GM12878 (cell line): Measurements from ENCODE around the gene CREBZF. TPM values are rescaled to one million over a fixed set of nuclear protein-coding genes. Genes with fewer than 3 reads are reported as not detected.

Experiments used
- ATF2 ChIP-seq: IDR thresholded peaks from 2 replicates; pipeline ENCODE4 v1.6.1; 2012; ENCODE audit warnings: low read length, inconsistent platforms
- CUX1 ChIP-seq: IDR thresholded peaks from 2 replicates; pipeline ENCODE4 v1.6.1; 2012; ENCODE audit warnings: improper control_type of control experiment, low read depth, low read length; ENCODE audit not compliant: insufficient replicate concordance
- EZH2 ChIP-seq: IDR thresholded peaks from 2 replicates; pipeline ENCODE4 v1.6.1; 2012; ENCODE audit warnings: low read depth, mild to moderate bottlenecking, control low read depth, inconsistent platforms, low read length, borderline replicate concordance; ENCODE audit not compliant: control insufficient read depth
- HCFC1 ChIP-seq: fragments of 150-350 bp; IDR thresholded peaks from 2 replicates; pipeline ENCODE4 v1.6.1; 2014; ENCODE audit warnings: low read length
- HDAC6 ChIP-seq: fragments of 200-600 bp; sonication (generic); IDR thresholded peaks from one replicate; pipeline ENCODE4 v1.8.0; 2017; ENCODE audit warnings: antibody characterized with exemption; ENCODE audit not compliant: unreplicated experiment
- HDGF ChIP-seq: fragments of 450-650 bp; IDR thresholded peaks from 2 replicates; pipeline ENCODE4 v1.6.1; 2016; ENCODE audit warnings: antibody characterized with exemption
- JUNB ChIP-seq: IDR thresholded peaks from 2 replicates; pipeline ENCODE4 v1.6.1; 2016; ENCODE audit warnings: antibody characterized with exemption, mild to moderate bottlenecking
- KAT2A ChIP-seq: conservative IDR thresholded peaks from 2 replicates; pipeline ENCODE4 v1.6.1; 2011; ENCODE audit warnings: low read depth, low read length; ENCODE audit not compliant: control insufficient read depth
- KDM1A ChIP-seq: fragments of 200-600 bp; sonication (generic); IDR thresholded peaks from 2 replicates; pipeline ENCODE4 v1.6.1; 2016; ENCODE audit warnings: borderline replicate concordance
- KLF5 ChIP-seq: fragments of 450-650 bp; IDR thresholded peaks from 2 replicates; pipeline ENCODE4 v1.6.1; 2014; ENCODE audit warnings: mild to moderate bottlenecking; ENCODE audit not compliant: partially characterized antibody
- LARP7 ChIP-seq: fragments of 450-650 bp; IDR thresholded peaks from 2 replicates; pipeline ENCODE4 v1.6.1; 2017; ENCODE audit warnings: mild to moderate bottlenecking
- MEF2A ChIP-seq: IDR thresholded peaks from 2 replicates; pipeline ENCODE4 v1.6.1; 2011; ENCODE audit warnings: low read depth, mild to moderate bottlenecking, low read length, moderate library complexity; ENCODE audit not compliant: insufficient read depth
- MEF2B ChIP-seq: fragments of 450-650 bp; IDR thresholded peaks from 2 replicates; pipeline ENCODE4 v1.6.1; 2018; ENCODE audit warnings: mild to moderate bottlenecking, moderate library complexity; ENCODE audit not compliant: partially characterized antibody, poor library complexity, severe bottlenecking
- NRF1 ChIP-seq: conservative IDR thresholded peaks from 2 replicates; pipeline ENCODE4 v1.6.1; 2011; ENCODE audit warnings: mild to moderate bottlenecking, low read depth, low read length, improper control_type of control experiment
- PAX5 ChIP-seq: IDR thresholded peaks from 2 replicates; pipeline ENCODE4 v1.6.1; 2011; ENCODE audit warnings: low read depth, low read length, borderline replicate concordance
- POLR2AphosphoS2 ChIP-seq: IDR thresholded peaks from 2 replicates; pipeline ENCODE4 v1.6.1; 2011; ENCODE audit warnings: low read depth, mild to moderate bottlenecking, low read length, improper control_type of control experiment, moderate library complexity
- RAD51 ChIP-seq: fragments of 450-650 bp; IDR thresholded peaks from 2 replicates; pipeline ENCODE4 v1.6.1; 2016; ENCODE audit warnings: moderate library complexity, mild to moderate bottlenecking, inconsistent platforms
- RCOR1 ChIP-seq: conservative IDR thresholded peaks from 2 replicates; pipeline ENCODE4 v1.6.1; 2012; ENCODE audit warnings: low read depth, low read length, improper control_type of control experiment
- RUNX3 ChIP-seq: IDR thresholded peaks from 2 replicates; pipeline ENCODE4 v1.6.1; 2012; ENCODE audit warnings: low read length, inconsistent platforms
- SIN3A ChIP-seq: IDR thresholded peaks from 2 replicates; pipeline ENCODE4 v1.6.1; 2012; ENCODE audit warnings: low read depth, low read length, improper control_type of control experiment
- SMAD1 ChIP-seq: fragments of 450-650 bp; IDR thresholded peaks from 2 replicates; pipeline ENCODE4 v1.6.1; 2018; ENCODE audit warnings: mild to moderate bottlenecking, low read depth; ENCODE audit not compliant: partially characterized antibody
- STAT3 ChIP-seq: IDR thresholded peaks from 2 replicates; pipeline ENCODE4 v1.6.1; 2011; ENCODE audit warnings: low read depth, low read length, improper control_type of control experiment
- SUZ12 ChIP-seq: fragments of 200-600 bp; sonication (generic); IDR thresholded peaks from one replicate; pipeline ENCODE4 v1.6.1; 2018; ENCODE audit warnings: antibody characterized with exemption, mild to moderate bottlenecking; ENCODE audit not compliant: unreplicated experiment
- TCF12 ChIP-seq: IDR thresholded peaks from 2 replicates; pipeline ENCODE4 v1.6.1; 2011; ENCODE audit warnings: low read depth, mild to moderate bottlenecking, low read length
- TCF3 ChIP-seq: IDR thresholded peaks from 2 replicates; pipeline ENCODE4 v1.6.1; 2012; ENCODE audit warnings: low read depth, mild to moderate bottlenecking, low read length, borderline replicate concordance; ENCODE audit not compliant: insufficient read depth
- TCF7 ChIP-seq: IDR thresholded peaks from 2 replicates; pipeline ENCODE4 v1.6.1; 2014; ENCODE audit warnings: antibody characterized with exemption, borderline replicate concordance
- polyA plus RNA-seq, 11 experiments: library from polyadenylated mRNA; depleted of rRNA in 4 of 11; unstranded in 6 of 11; stranded (reverse) in 5 of 11; fragments of >200 nt; fragmentation: Nextera tagmentation in 4 of 11; fragmentation: Illumina TruSeq in 1 of 11; extraction: Ambion mirVana in 4 of 11; extraction: Trizol in 1 of 11; gene quantifications; 1 replicate in 1 of 11; 2 replicates in 10 of 11; pipeline versions ENCODE4 v1.2.1 to v1.2.3, GENCODE V29; 2011 to 2016; ENCODE audit warnings: inconsistent platforms in 2 of 11, missing spikeins in 2 of 11, low read depth in 1 of 11
- total RNA-seq, 4 experiments: library from RNA; depleted of rRNA in 3 of 4; stranded (reverse); fragments of >200 nt in 3 of 4; fragmentation: Illumina TruSeq in 1 of 4; extraction: Trizol in 1 of 4; gene quantifications; 2 replicates each; pipeline versions ENCODE4 v1.2.1 to v1.2.3, GENCODE V29; 2013 to 2021

Gene CREBZF
- total and polyA plus RNA-seq, 10 of the 15 experiments (the other 5 are each of a cell fraction or from before 2014, with no cell fraction given): 11.1 to 51.2 (median 34.1) TPM

GRCh38 chr11:85663753-85664614 lies 945 bp downstream of the CREBZF start (continued):
- TF ChIP-seq TCF7 (no peak), EZH2 (no peak), TCF3 (no peak), KAT2A (no peak), RUNX3 (peak; percentile 40; the same call in 1 of the 2 replicates), HDAC6 (no peak), SUZ12 (no peak), HCFC1 (no peak), RAD51 (no peak), MEF2B (no peak), NRF1 (no peak), TCF12 (no peak), SIN3A (peak; percentile 47), KDM1A (no peak), CUX1 (no peak), POLR2AphosphoS2 (no peak), STAT3 (no peak), LARP7 (no peak; the same call in 1 of the 2 replicates), MEF2A (no peak), JUNB (no peak), KLF5 (peak; percentile 28), PAX5 (no peak), HDGF (peak; percentile 9; the same call in 1 of the 2 replicates), RCOR1 (0 out of 2 replicates have a peak, but pooled peaks have one; percentile 19), SMAD1 (no peak), ATF2 (no peak)
